GM19193 (cell line): Measurements from ENCODE around the gene PLXNB2.

ENCODE experiments used
- POLR2A ChIP-seq: IDR thresholded peaks from 4 replicates; pipeline ENCODE4 v1.6.1; 2011; ENCODE audit not compliant: insufficient read depth, insufficient read length; ENCODE audit errors: extremely low read depth

PLXNB2 gene

GRCh38 chr22:50243685-50244419 lies 63.6 kb downstream of the PLXNB2 start:
- TF ChIP-seq POLR2A = no peak

- TF ChIP-seq POLR2A = no peak
Measured at GRCh38 chr22:50242406-50242949, 65.0 kb downstream of the PLXNB2 start.

- TF ChIP-seq POLR2A = no peak
Measured at GRCh38 chr22:50238755-50239154, 68.7 kb downstream of the PLXNB2 start.

GRCh38 chr22:50236731-50237409 lies 70.6 kb downstream of the PLXNB2 start:
- TF ChIP-seq POLR2A = no peak

GRCh38 chr22:50233223-50233622 lies 74.2 kb downstream of the PLXNB2 start:
- TF ChIP-seq POLR2A = no peak

- no peak for TF ChIP-seq POLR2A
Measured at GRCh38 chr22:50232481-50233151, 74.8 kb downstream of the PLXNB2 start.

GRCh38 chr22:50229370-50229769 lies 78.1 kb downstream of the PLXNB2 start:
- TF ChIP-seq POLR2A = no peak

GRCh38 chr22:50228366-50228765 lies 79.1 kb downstream of the PLXNB2 start:
- TF ChIP-seq POLR2A = no peak

- TF ChIP-seq POLR2A = no peak
Measured at GRCh38 chr22:50227579-50228215, 79.7 kb downstream of the PLXNB2 start.

- no peak for TF ChIP-seq POLR2A
Measured at GRCh38 chr22:50226875-50227165, 80.6 kb downstream of the PLXNB2 start.

GRCh38 chr22:50226063-50226874 lies 81.2 kb downstream of the PLXNB2 start:
- TF ChIP-seq POLR2A = no peak

GRCh38 chr22:50225200-50225969 lies 82.1 kb downstream of the PLXNB2 start:
- no peak for TF ChIP-seq POLR2A
